ENCODE results near the gene PRKCA. TPM values are rescaled to one million over a fixed set of nuclear protein-coding genes. Genes with fewer than 3 reads are reported as not detected.

PRKCA gene
- total RNA-seq, 1 experiment from 2014 or later = 22.6 TPM

- TF ChIP-seq EZH2phosphoT487 (IDR thresholded peaks at IDR 0.05; ENCODE audit: borderline replicate concordance, low read length) (no peak), CTCF (conservative IDR thresholded peaks at IDR 0.05; ENCODE audit: low read depth, low read length) (no peak), EZH2 (IDR thresholded peaks at IDR 0.05; ENCODE audit: low read length, unreplicated experiment) (no peak)
- CTCF ChIA-PET = no interaction called here
- Histone ChIP-seq H2AFZ (ENCODE audit: low read length) (no peak overlapping the region), H3K9me2 (replicated peaks; ENCODE audit: low read length) (no peaks in the 10 kb centered on the region), H3K79me2 (ENCODE audit: low read length) (peaks cover 42% of the 10 kb centered on the region), H3K4me1 (ENCODE audit: insufficient read depth, low read length) (peaks cover 57% of the 10 kb centered on the region), H3K36me3 (ENCODE audit: low read depth, low read length) (peaks cover 3% of the 10 kb centered on the region; the same call in 1 of the 2 replicates), H4K20me1 (ENCODE audit: low read length) (no peaks in the 10 kb centered on the region), H3F3A (ENCODE audit: low read length, unreplicated experiment) (peaks cover 9% of the 10 kb centered on the region), H3K4me3 (ENCODE audit: low read length) (no peak overlapping the region), H3K9ac (ENCODE audit: low read length) (no peak overlapping the region), H3K9me3 (ENCODE audit: low read length) (no peaks in the 10 kb centered on the region), H3K4me2 (ENCODE audit: low read length) (peak overlapping the region; percentile 73), H3K27me3 (ENCODE audit: low read length) (no peaks in the 10 kb centered on the region), H3K27ac (ENCODE audit: low read length) (peak overlapping the region; percentile 4)
- intact Hi-C loops (cut with micrococcal nuclease) = no loop called here
- ATAC-seq = no peak
- DNase-seq = peak; percentile 41
- no TSS peak for BruUV-seq (replicated peaks)
- POLR2A ChIA-PET (ENCODE audit: unreplicated experiment) = no interaction called here
These were observed 208.7 kb downstream of the PRKCA start for GRCh38 chr17:66511135-66511534.

GRCh38 chr17:66514227-66514806, 211.9 kb downstream of the PRKCA start:
- no peak overlapping the region for H2AFZ ChIP-seq (ENCODE audit: low read length)
- POLR2A ChIA-PET (ENCODE audit: unreplicated experiment) = no interaction called here
- no peak for TF ChIP-seq CTCF (conservative IDR thresholded peaks at IDR 0.05; ENCODE audit: low read depth, low read length)
- peaks cover 28% of the 10 kb centered on the region for H3K4me1 ChIP-seq (ENCODE audit: insufficient read depth, low read length)
- no peaks in the 10 kb centered on the region for H3F3A ChIP-seq (ENCODE audit: low read length, unreplicated experiment)
- no peak overlapping the region for H3K4me3 ChIP-seq (ENCODE audit: low read length)
- DNase-seq (peak; percentile 44), ATAC-seq (no peak)
- no peak overlapping the region for H3K9ac ChIP-seq (ENCODE audit: low read length)
- no peak overlapping the region for H3K4me2 ChIP-seq (ENCODE audit: low read length)
- no peaks in the 10 kb centered on the region for H3K9me3 ChIP-seq (ENCODE audit: low read length)
- H3K36me3 ChIP-seq (ENCODE audit: low read depth, low read length) = peaks cover 3% of the 10 kb centered on the region; the same call in 1 of the 2 replicates
- H4K20me1 ChIP-seq (ENCODE audit: low read length) = no peaks in the 10 kb centered on the region
- H3K27ac ChIP-seq (ENCODE audit: low read length) = no peak overlapping the region
- CTCF ChIA-PET = no interaction called here
- no TSS peak for BruUV-seq (replicated peaks)
- H3K79me2 ChIP-seq (ENCODE audit: low read length) = peaks cover 33% of the 10 kb centered on the region
- H3K9me2 ChIP-seq (replicated peaks; ENCODE audit: low read length) = no peaks in the 10 kb centered on the region
- intact Hi-C loops (cut with micrococcal nuclease) = no loop called here
- H3K27me3 ChIP-seq (ENCODE audit: low read length) = no peaks in the 10 kb centered on the region

- Histone ChIP-seq H2AFZ (ENCODE audit: low read length) (no peak overlapping the region), H3K4me1 (ENCODE audit: insufficient read depth, low read length) (peaks cover 11% of the 10 kb centered on the region), H3K27me3 (ENCODE audit: low read length) (no peaks in the 10 kb centered on the region), H3K27ac (ENCODE audit: low read length) (no peak overlapping the region), H3K36me3 (ENCODE audit: low read depth, low read length) (peaks cover 3% of the 10 kb centered on the region; the same call in 1 of the 2 replicates), H3K79me2 (ENCODE audit: low read length) (peaks cover 22% of the 10 kb centered on the region), H3K4me3 (ENCODE audit: low read length) (no peak overlapping the region), H4K20me1 (ENCODE audit: low read length) (no peaks in the 10 kb centered on the region), H3K9me2 (replicated peaks; ENCODE audit: low read length) (no peaks in the 10 kb centered on the region), H3F3A (ENCODE audit: low read length, unreplicated experiment) (no peaks in the 10 kb centered on the region), H3K4me2 (ENCODE audit: low read length) (no peak overlapping the region), H3K9me3 (ENCODE audit: low read length) (no peaks in the 10 kb centered on the region), H3K9ac (ENCODE audit: low read length) (no peak overlapping the region)
- TF ChIP-seq CTCF (conservative IDR thresholded peaks at IDR 0.05; ENCODE audit: low read depth, low read length) (no peak), EZH2phosphoT487 (IDR thresholded peaks at IDR 0.05; ENCODE audit: borderline replicate concordance, low read length) (no peak), EZH2 (IDR thresholded peaks at IDR 0.05; ENCODE audit: low read length, unreplicated experiment) (no peak)
- CTCF ChIA-PET = no interaction called here
- intact Hi-C loops (cut with micrococcal nuclease) = no loop called here
- BruUV-seq (replicated peaks) = no TSS peak
- ATAC-seq (no peak), DNase-seq (no peak)
- POLR2A ChIA-PET (ENCODE audit: unreplicated experiment) = no interaction called here
These were observed 213.6 kb downstream of the PRKCA start for GRCh38 chr17:66515974-66516373.
